Activated T-cell treated with anti-CD3 and anti-CD28 coated beads, Interleukin-2, amount 50 U/mL, for 72 hours (primary cell): Measurements from ENCODE around the gene RSPRY1. TPM values are rescaled to one million over a fixed set of nuclear protein-coding genes. Genes with fewer than 3 reads are reported as not detected.

Experiments
- ATAC-seq, 2 donors: fragments of 150-1000 bp; cut with Tn5 transposase; replicated peaks in 1 of 2; 2 replicates each; pipeline ENCODE4 v1.10.0; 2021; ENCODE audit warnings: moderate library complexity in 2 of 2, mild to moderate bottlenecking in 1 of 2
- DNase-seq, 2 donors: peaks; one replicate each; pipeline ENCODE4 v3.0.0; 2021 to 2022; ENCODE audit warnings: mixed read lengths in 1 of 2
- H3K27ac Mint-ChIP-seq: one replicate; pipeline ENCODE4 v1.8.0; 2022; ENCODE audit warnings: mild to moderate bottlenecking, moderate library complexity, mixed read lengths
- H3K27me3 Mint-ChIP-seq: one replicate; pipeline ENCODE4 v1.8.0; 2022; ENCODE audit warnings: low read depth, mixed read lengths
- H3K36me3 Mint-ChIP-seq, 2 donors: one replicate each; pipeline ENCODE4 v1.8.0; 2022; ENCODE audit warnings: mixed read lengths in 2 of 2, mild to moderate bottlenecking in 1 of 2; ENCODE audit not compliant: insufficient read depth in 2 of 2
- H3K4me1 Mint-ChIP-seq: one replicate; pipeline ENCODE4 v1.8.0; 2022; ENCODE audit warnings: low read depth, mixed read lengths
- H3K4me3 Mint-ChIP-seq, 2 donors: one replicate each; pipeline ENCODE4 v1.8.0; 2022; ENCODE audit warnings: mild to moderate bottlenecking in 2 of 2, mixed read lengths in 2 of 2, moderate library complexity in 2 of 2
- H3K9me3 Mint-ChIP-seq, 2 donors: one replicate each; pipeline ENCODE4 v1.8.0; 2022; ENCODE audit warnings: mixed read lengths in 2 of 2
- total RNA-seq, 2 donors: library from RNA; stranded (reverse); gene quantifications; one replicate each; pipeline ENCODE4 v1.2.3, GENCODE V29; 2022

The RSPRY1 gene
- total RNA-seq, 2 donors from 2014 or later = 33.9 to 39.8 TPM

GRCh38 chr16:57163842-57164241, 22.3 kb upstream of the RSPRY1 start:
- Mint-ChIP-seq H3K36me3 (peaks cover 2 to 32% of the 10 kb centered on the region in 2 donors), H3K4me3 (no peak overlapping the region), H3K27me3 (no peaks in the 10 kb centered on the region), H3K27ac (no peak overlapping the region), H3K9me3 (no peaks in the 10 kb centered on the region), H3K4me1 (peaks cover 5% of the 10 kb centered on the region)
- no peak for DNase-seq
- ATAC-seq = no peak

- no peak for ATAC-seq
- Mint-ChIP-seq H3K4me3 (no peak overlapping the region), H3K27me3 (no peaks in the 10 kb centered on the region), H3K36me3 (peaks cover 2 to 27% of the 10 kb centered on the region in 2 donors), H3K27ac (no peak overlapping the region), H3K4me1 (no peaks in the 10 kb centered on the region), H3K9me3 (no peaks in the 10 kb centered on the region)
- DNase-seq = no peak
Measured at GRCh38 chr16:57165483-57165882, 20.6 kb upstream of the RSPRY1 start.

- ATAC-seq = no peak
- no peak for DNase-seq
- H3K36me3 Mint-ChIP-seq = peaks cover 2 to 29% of the 10 kb centered on the region in 2 donors
- no peaks in the 10 kb centered on the region for H3K4me1 Mint-ChIP-seq
- no peak overlapping the region for H3K27ac Mint-ChIP-seq
- H3K4me3 Mint-ChIP-seq = no peak overlapping the region
- H3K9me3 Mint-ChIP-seq = no peaks in the 10 kb centered on the region
- H3K27me3 Mint-ChIP-seq = no peaks in the 10 kb centered on the region
Measured at GRCh38 chr16:57165938-57166337, 20.2 kb upstream of the RSPRY1 start.

- H3K9me3 Mint-ChIP-seq = no peaks in the 10 kb centered on the region
- peaks cover 6 to 29% of the 10 kb centered on the region in 2 donors for H3K36me3 Mint-ChIP-seq
- H3K27me3 Mint-ChIP-seq = no peaks in the 10 kb centered on the region
- no peaks in the 10 kb centered on the region for H3K4me1 Mint-ChIP-seq
- ATAC-seq (no peak), DNase-seq (no peak)
- no peak overlapping the region for H3K27ac Mint-ChIP-seq
- no peak overlapping the region for H3K4me3 Mint-ChIP-seq
Measured at GRCh38 chr16:57166451-57166850, 19.7 kb upstream of the RSPRY1 start.

GRCh38 chr16:57166951-57167350, 19.2 kb upstream of the RSPRY1 start:
- H3K27me3 Mint-ChIP-seq = no peaks in the 10 kb centered on the region
- no peaks in the 10 kb centered on the region for H3K9me3 Mint-ChIP-seq
- H3K36me3 Mint-ChIP-seq = peaks cover 7 to 31% of the 10 kb centered on the region in 2 donors
- no peak for DNase-seq
- H3K4me1 Mint-ChIP-seq = no peaks in the 10 kb centered on the region
- ATAC-seq = no peak
- H3K27ac Mint-ChIP-seq = no peak overlapping the region
- no peak overlapping the region for H3K4me3 Mint-ChIP-seq

- no peaks in the 10 kb centered on the region for H3K4me1 Mint-ChIP-seq
- no peak for ATAC-seq
- H3K27me3 Mint-ChIP-seq = no peaks in the 10 kb centered on the region
- DNase-seq = no peak
- peaks cover 7 to 30% of the 10 kb centered on the region in 2 donors for H3K36me3 Mint-ChIP-seq
- H3K4me3 Mint-ChIP-seq = no peak overlapping the region
- H3K9me3 Mint-ChIP-seq = no peaks in the 10 kb centered on the region
- H3K27ac Mint-ChIP-seq = no peak overlapping the region
Measured at GRCh38 chr16:57167538-57167937, 18.6 kb upstream of the RSPRY1 start.

GRCh38 chr16:57167953-57168352, 18.2 kb upstream of the RSPRY1 start:
- H3K27me3 Mint-ChIP-seq = no peaks in the 10 kb centered on the region
- no peaks in the 10 kb centered on the region for H3K9me3 Mint-ChIP-seq
- peaks cover 7 to 30% of the 10 kb centered on the region in 2 donors for H3K36me3 Mint-ChIP-seq
- no peak overlapping the region for H3K4me3 Mint-ChIP-seq
- H3K4me1 Mint-ChIP-seq = no peaks in the 10 kb centered on the region
- H3K27ac Mint-ChIP-seq = no peak overlapping the region
- ATAC-seq (peak; percentile 71 to 81), DNase-seq (no peak)

GRCh38 chr16:57169327-57169726, 16.8 kb upstream of the RSPRY1 start:
- peaks cover 8 to 29% of the 10 kb centered on the region in 2 donors for H3K36me3 Mint-ChIP-seq
- no peak for ATAC-seq
- no peaks in the 10 kb centered on the region for H3K27me3 Mint-ChIP-seq
- no peaks in the 10 kb centered on the region for H3K9me3 Mint-ChIP-seq
- no peak overlapping the region for H3K4me3 Mint-ChIP-seq
- no peaks in the 10 kb centered on the region for H3K4me1 Mint-ChIP-seq
- peak overlapping the region; percentile 4 for H3K27ac Mint-ChIP-seq
- DNase-seq = no peak

- Mint-ChIP-seq H3K36me3 (peaks cover 8 to 18% of the 10 kb centered on the region in 2 donors), H3K4me3 (no peak overlapping the region), H3K4me1 (no peaks in the 10 kb centered on the region), H3K9me3 (no peaks in the 10 kb centered on the region), H3K27me3 (no peaks in the 10 kb centered on the region), H3K27ac (no peak overlapping the region)
- ATAC-seq (no peak), DNase-seq (no peak)
Measured at GRCh38 chr16:57172721-57173290, 13.3 kb upstream of the RSPRY1 start.

GRCh38 chr16:57175896-57176295, 10.2 kb upstream of the RSPRY1 start:
- Mint-ChIP-seq H3K9me3 (no peaks in the 10 kb centered on the region), H3K27ac (no peak overlapping the region)

GRCh38 chr16:57178196-57178595, 7.9 kb upstream of the RSPRY1 start:
- H3K4me3 Mint-ChIP-seq = no peak overlapping the region
- no peaks in the 10 kb centered on the region for H3K27me3 Mint-ChIP-seq
- no peak for DNase-seq
- ATAC-seq = no peak
- no peak overlapping the region for H3K27ac Mint-ChIP-seq
- no peaks in the 10 kb centered on the region for H3K9me3 Mint-ChIP-seq
- H3K36me3 Mint-ChIP-seq = peaks cover 0 to 1% of the 10 kb centered on the region in 2 donors
- H3K4me1 Mint-ChIP-seq = peaks cover 5% of the 10 kb centered on the region

More at GRCh38 chr16:57175896-57176295, 10.2 kb upstream of the RSPRY1 start:
- no peaks in the 10 kb centered on the region for H3K4me1 Mint-ChIP-seq
- no peaks in the 10 kb centered on the region for H3K27me3 Mint-ChIP-seq
- peaks cover 7 to 13% of the 10 kb centered on the region in 2 donors for H3K36me3 Mint-ChIP-seq
- ATAC-seq (no peak), DNase-seq (no peak)
- H3K4me3 Mint-ChIP-seq = no peak overlapping the region

GRCh38 chr16:57178793-57179212, 7.3 kb upstream of the RSPRY1 start:
- Mint-ChIP-seq H3K27me3 (no peaks in the 10 kb centered on the region), H3K27ac (no peak overlapping the region), H3K4me1 (peaks cover 9% of the 10 kb centered on the region), H3K9me3 (no peaks in the 10 kb centered on the region), H3K4me3 (no peak overlapping the region), H3K36me3 (no peaks in the 10 kb centered on the region)
- no peak for DNase-seq
- no peak for ATAC-seq

- DNase-seq = no peak
- H3K4me3 Mint-ChIP-seq = no peak overlapping the region
- H3K9me3 Mint-ChIP-seq = no peaks in the 10 kb centered on the region
- peaks cover 0 to 2% of the 10 kb centered on the region in 2 donors for H3K36me3 Mint-ChIP-seq
- no peak overlapping the region for H3K27ac Mint-ChIP-seq
- no peaks in the 10 kb centered on the region for H3K27me3 Mint-ChIP-seq
- no peak for ATAC-seq
- peaks cover 14% of the 10 kb centered on the region for H3K4me1 Mint-ChIP-seq
Measured at GRCh38 chr16:57179215-57179828, 6.8 kb upstream of the RSPRY1 start.

GRCh38 chr16:57184113-57184512, 2.0 kb upstream of the RSPRY1 start:
- no peaks in the 10 kb centered on the region for H3K9me3 Mint-ChIP-seq
- peaks cover 5 to 11% of the 10 kb centered on the region in 2 donors for H3K36me3 Mint-ChIP-seq
- peaks cover 46% of the 10 kb centered on the region for H3K4me1 Mint-ChIP-seq
- DNase-seq = no peak
- peak overlapping the region; percentile 95 to 100 for H3K4me3 Mint-ChIP-seq
- ATAC-seq = no peak
- peak overlapping the region; percentile 100 for H3K27ac Mint-ChIP-seq
- H3K27me3 Mint-ChIP-seq = no peaks in the 10 kb centered on the region
